C4-2B (cell line): Measurements from ENCODE around the gene WDR62.

Source experiments
- CTCF ChIP-seq: fragments of 450-650 bp; conservative IDR thresholded peaks from 2 replicates; pipeline ENCODE4 v1.5.1; 2017; ENCODE audit warnings: mild to moderate bottlenecking
- ZFX ChIP-seq: fragments of 450-650 bp; IDR thresholded peaks from 2 replicates; pipeline ENCODE4 v1.6.1; 2017

- TF ChIP-seq CTCF: no peak
- no peak for TF ChIP-seq ZFX
Measured at GRCh38 chr19:36125557-36125956, 70.9 kb downstream of the WDR62 start.
